Measurements from ENCODE around the gene GATAD1.
"Not testable (repeated sequence)": the region's sequence is repeated elsewhere in the genome, so short reads cannot be mapped to it uniquely, and the experiment has no call there.

Gene GATAD1

DNA sequence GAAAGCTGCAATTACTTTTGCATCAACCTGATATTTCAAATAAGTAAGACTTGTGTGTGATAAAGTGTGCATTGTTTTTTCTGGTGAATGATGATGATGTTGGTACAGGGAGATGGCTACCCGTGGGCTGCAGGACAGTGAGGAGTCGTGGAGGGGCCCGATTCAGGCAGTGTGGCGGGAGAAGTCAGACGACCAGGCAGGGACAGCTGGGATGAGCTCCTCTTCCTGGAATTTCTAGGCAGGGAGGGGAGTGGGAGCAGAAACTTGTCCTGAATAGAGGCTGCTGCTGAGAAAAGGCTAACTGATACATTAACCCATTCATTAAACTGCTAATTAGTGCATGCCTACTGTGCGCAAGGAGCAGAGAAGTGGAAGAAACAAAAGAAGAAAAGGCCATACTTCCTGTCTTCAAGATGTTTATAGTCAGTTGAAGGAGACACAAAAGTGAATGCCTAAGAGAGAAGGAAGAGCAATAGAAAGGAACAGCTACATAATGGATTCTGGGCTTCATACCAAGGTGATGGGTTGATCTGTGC, 9.3 kb upstream of the GATAD1 start:
- TF ChIP-seq, protein P1, sequence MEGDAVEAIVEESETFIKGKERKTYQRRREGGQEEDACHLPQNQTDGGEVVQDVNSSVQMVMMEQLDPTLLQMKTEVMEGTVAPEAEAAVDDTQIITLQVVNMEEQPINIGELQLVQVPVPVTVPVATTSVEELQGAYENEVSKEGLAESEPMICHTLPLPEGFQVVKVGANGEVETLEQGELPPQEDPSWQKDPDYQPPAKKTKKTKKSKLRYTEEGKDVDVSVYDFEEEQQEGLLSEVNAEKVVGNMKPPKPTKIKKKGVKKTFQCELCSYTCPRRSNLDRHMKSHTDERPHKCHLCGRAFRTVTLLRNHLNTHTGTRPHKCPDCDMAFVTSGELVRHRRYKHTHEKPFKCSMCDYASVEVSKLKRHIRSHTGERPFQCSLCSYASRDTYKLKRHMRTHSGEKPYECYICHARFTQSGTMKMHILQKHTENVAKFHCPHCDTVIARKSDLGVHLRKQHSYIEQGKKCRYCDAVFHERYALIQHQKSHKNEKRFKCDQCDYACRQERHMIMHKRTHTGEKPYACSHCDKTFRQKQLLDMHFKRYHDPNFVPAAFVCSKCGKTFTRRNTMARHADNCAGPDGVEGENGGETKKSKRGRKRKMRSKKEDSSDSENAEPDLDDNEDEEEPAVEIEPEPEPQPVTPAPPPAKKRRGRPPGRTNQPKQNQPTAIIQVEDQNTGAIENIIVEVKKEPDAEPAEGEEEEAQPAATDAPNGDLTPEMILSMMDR (IDR thresholded peaks at IDR 0.05; ENCODE audit: low read depth, low read length, missing control alignments) = no peak
- Histone ChIP-seq H3K36me3 (replicated peaks) (no peaks in the 10 kb centered on the region), H3K27me3 (replicated peaks) (no peaks in the 10 kb centered on the region), H3K4me3 (ENCODE audit: low read depth, low read length) (no peak overlapping the region), H3K27ac (no peak overlapping the region)
- DNase-seq = no peak
- in situ Hi-C loops (cut with HindIII; ENCODE audit: low pct_ligation_motif_present, low sequenced_read_pairs) = no loop called here

DNA sequence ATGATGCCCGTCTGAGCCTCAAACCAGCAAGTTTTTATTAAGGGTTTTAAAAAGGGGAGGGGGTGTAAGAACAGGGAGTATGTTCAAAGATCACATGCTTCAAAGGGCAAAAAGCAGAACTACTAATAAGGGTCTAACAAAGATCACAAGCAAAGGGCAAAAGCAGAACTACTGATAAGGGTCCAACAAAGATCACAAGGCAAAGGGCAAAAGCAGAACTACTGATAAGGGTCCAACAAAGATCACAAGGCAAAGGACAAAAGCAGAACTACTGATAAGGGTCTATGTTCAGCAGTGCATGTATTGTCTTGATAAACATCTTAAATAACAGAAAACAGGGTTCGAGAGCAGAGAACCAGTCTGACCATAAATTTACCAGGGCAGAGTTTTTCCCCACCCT, 4.6 kb upstream of the GATAD1 start:
- H3K27me3 ChIP-seq (replicated peaks); H3K36me3 ChIP-seq (replicated peaks); H3K4me3 ChIP-seq (ENCODE audit: low read depth, low read length); in situ Hi-C loops (cut with HindIII; ENCODE audit: low pct_ligation_motif_present, low sequenced_read_pairs); DNase-seq; H3K27ac ChIP-seq: not testable (repeated sequence)

DNA sequence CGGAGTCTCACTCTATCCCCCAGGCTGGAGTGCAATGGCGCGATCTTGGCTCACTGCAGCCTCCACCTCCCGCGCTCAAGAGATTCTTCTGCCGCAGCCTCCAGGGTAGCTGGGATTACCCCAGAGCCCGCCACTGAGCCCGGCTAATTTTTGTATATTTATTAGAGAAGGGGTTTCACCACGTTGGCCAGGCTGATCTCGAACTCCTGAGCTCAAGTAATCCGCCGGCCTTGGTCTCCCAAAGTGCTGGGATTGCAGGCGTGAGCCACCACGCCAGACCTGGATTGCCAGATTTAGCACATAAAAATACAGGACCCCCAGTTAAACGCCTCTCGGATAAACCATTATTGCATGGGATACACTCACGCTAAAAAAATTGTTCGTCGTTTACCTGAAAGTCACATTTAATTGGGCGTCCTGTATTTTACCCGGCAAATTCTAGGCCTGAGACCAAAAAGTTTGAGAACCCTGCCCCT, 375 bp upstream of the GATAD1 start:
- no peak for DNase-seq
- Histone ChIP-seq H3K27ac (peak overlapping the region; percentile 83), H3K36me3 (replicated peaks) (peaks cover 9% of the 10 kb centered on the region), H3K27me3 (replicated peaks) (no peaks in the 10 kb centered on the region), H3K4me3 (ENCODE audit: low read depth, low read length) (peak overlapping the region; percentile 85)
- TF ChIP-seq, protein P1 (IDR thresholded peaks at IDR 0.05; ENCODE audit: low read depth, low read length, missing control alignments) = no peak
- in situ Hi-C loops (cut with HindIII; ENCODE audit: low pct_ligation_motif_present, low sequenced_read_pairs) = no loop called here

DNA sequence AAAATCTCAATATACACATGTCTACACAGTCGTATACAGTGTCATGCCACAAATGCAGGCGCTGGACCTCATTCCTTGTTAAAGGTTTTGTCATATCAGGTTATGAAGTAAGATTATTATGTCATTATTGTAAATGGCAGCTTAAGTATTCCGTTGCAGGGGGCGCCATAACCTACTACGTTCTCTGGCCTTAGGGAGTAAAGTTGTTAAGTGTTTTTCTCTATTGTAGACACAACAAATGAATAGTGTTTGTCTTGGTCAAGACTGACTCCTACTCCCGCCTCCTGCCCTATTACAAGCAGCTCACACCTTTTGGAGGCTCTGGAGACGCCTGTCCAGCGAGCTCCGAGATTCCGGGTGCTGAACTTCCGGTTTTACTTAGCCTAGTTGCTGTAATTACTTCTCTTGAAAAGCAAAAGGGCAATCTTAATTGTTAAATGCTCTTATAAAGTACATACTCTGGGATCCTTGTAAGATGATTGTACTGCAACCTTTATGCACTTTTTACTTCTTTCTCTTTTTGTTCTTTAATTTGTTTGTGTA, 994 bp downstream of the GATAD1 start:
- Histone ChIP-seq H3K27me3 (replicated peaks) (no peaks in the 10 kb centered on the region), H3K36me3 (replicated peaks) (peaks cover 18% of the 10 kb centered on the region), H3K4me3 (ENCODE audit: low read depth, low read length) (peak overlapping the region; percentile 85), H3K27ac (peak overlapping the region; percentile 83)
- TF ChIP-seq, protein P1 (IDR thresholded peaks at IDR 0.05; ENCODE audit: low read depth, low read length, missing control alignments) = peak; percentile 58
- peak; percentile 49 for DNase-seq
- in situ Hi-C loops (cut with HindIII; ENCODE audit: low pct_ligation_motif_present, low sequenced_read_pairs) = no loop called here

DNA sequence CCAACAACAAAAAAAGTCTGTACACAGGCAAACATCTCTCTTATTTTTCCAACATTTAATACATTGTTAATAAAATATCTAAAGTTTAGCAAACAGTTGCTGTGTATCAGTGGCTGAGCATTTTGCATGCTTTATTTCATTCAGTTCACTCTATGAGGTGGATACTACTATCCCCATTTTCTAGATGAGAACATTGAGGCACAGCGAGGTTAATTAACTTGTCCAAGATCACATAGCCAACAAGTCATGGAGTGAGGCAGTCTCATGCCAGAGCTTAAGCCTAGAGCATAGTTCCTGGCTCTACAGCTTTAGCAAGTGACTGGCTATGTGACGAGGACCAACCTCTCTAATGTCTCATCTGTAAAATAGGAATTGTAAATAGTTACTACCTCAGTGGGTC, 4.4 kb downstream of the GATAD1 start:
- Histone ChIP-seq H3K36me3 (replicated peaks) (peaks cover 36% of the 10 kb centered on the region), H3K27me3 (replicated peaks) (no peaks in the 10 kb centered on the region), H3K4me3 (ENCODE audit: low read depth, low read length) (no peak overlapping the region), H3K27ac (no peak overlapping the region)
- DNase-seq = no peak
- in situ Hi-C loops (cut with HindIII; ENCODE audit: low pct_ligation_motif_present, low sequenced_read_pairs) = no loop called here
- TF ChIP-seq, protein P1 (IDR thresholded peaks at IDR 0.05; ENCODE audit: low read depth, low read length, missing control alignments) = no peak

DNA sequence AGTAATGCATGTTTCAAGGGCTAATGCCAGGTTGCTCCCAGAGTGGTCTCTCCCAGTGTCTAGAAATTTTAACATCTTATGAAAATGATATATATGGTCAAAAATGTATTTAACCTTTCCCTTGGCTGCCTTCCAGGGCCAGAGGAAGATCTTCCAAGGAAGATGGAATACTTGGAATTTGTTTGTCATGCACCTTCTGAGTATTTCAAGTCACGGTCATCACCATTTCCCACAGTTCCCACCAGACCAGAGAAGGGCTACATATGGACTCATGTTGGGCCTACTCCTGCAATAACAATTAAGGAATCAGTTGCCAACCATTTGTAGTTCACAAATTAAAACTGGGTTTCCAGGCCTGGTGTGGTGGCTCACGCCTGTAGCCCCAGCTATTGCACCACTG, 9.0 kb downstream of the GATAD1 start:
- in situ Hi-C loops (cut with HindIII; ENCODE audit: low pct_ligation_motif_present, low sequenced_read_pairs) = no loop called here
- H3K36me3 ChIP-seq (replicated peaks) = peaks cover 32% of the 10 kb centered on the region
- DNase-seq = no peak
- TF ChIP-seq, protein P1 (IDR thresholded peaks at IDR 0.05; ENCODE audit: low read depth, low read length, missing control alignments) = no peak
- H3K4me3 ChIP-seq (ENCODE audit: low read depth, low read length) = no peak overlapping the region
- no peaks in the 10 kb centered on the region for H3K27me3 ChIP-seq (replicated peaks)
- H3K27ac ChIP-seq = no peak overlapping the region

All from brain microvascular endothelial cell (primary cell).